ENCODE data around the gene GSTCD.

GSTCD gene

GRCh38 chr4:105894660-105895582 is 186.3 kb downstream of the GSTCD start, which contains the start of gene NPNT:
TSS of gene NPNT (plus strand) at chr4:105895471. CDS start at chr4:105895653, 182 bp downstream.
- no peak for DNase-seq (ENCODE audit: low read depth)

DNA sequence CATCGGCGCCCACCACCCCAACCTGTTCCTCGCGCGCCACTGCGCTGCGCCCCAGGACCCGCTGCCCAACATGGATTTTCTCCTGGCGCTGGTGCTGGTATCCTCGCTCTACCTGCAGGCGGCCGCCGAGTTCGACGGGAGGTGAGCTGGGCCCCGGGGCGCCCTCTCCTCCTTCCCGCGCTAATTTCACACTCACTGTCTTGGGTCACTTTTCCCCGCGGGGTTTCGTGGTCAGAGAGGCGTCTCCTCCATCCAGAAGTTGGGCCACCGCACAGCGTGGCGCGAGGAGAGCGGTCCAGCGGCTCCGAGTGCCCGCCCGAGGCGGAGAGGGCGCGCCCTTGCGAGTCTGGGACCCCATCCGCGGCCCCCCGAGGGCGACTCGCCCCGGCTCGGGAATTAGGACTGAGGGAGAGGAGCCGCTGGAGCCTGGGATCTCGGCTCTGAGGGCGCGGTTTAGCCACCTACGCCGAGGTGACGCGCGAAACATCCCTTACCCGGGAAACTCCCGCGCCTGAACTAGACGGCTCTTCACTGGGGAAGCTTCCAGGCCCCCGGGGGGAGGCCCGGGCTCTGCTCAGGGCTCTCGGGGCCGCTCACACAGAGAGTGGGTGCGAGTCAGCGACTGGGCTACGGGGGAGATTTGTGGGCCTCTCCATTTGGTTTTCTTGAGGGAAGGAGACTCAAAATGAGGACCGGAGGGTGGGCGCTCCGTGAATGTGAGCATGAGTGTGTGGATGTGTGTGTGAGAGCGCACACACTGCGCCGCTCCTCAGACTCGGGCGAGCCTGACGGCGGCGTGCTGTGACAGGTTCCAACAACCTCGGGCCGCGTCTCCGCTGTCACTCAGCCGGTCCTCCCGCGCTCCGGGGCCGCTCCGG is 187.2 kb downstream of the GSTCD start:
- DNase-seq (ENCODE audit: low read depth), result no peak

- no peak for DNase-seq (ENCODE audit: low read depth)
These were observed 187.9 kb downstream of the GSTCD start for GRCh38 chr4:105896461-105896942.

Data from HS-5 (cell line).